AG04449 (cell line): ENCODE data around the gene CACNG7.

ENCODE experiments used
- CTCF ChIA-PET: fragments of 350-600 bp; formaldehyde crosslinking; extraction: SDS; loops from one replicate; lab custom pipeline; 2021; ENCODE audit warnings: antibody characterized with exemption; lab: Yijun Ruan, JAX
- POLR2A ChIA-PET: fragments of 400-600, 350-600 bp; formaldehyde crosslinking; extraction: SDS; loops from one replicate; lab custom pipeline; 2020; ENCODE audit warnings: antibody characterized with exemption, inconsistent platforms; lab: Yijun Ruan, JAX
- DNase-seq: peaks from one replicate; pipeline ENCODE4 v3.0.0-alpha.2; 2010; ENCODE audit warnings: low read depth, low spot score
- H3K4me3 ChIP-seq: 2 replicates; pipeline ENCODE4 v1.5.1; 2011; ENCODE audit warnings: low read depth, mild to moderate bottlenecking, control low read depth, low read length
- TF ChIP-seq, protein P1 (sequence below): IDR thresholded peaks from one replicate; pipeline ENCODE4 v1.5.1; 2011; ENCODE audit warnings: mild to moderate bottlenecking, moderate library complexity, low read length, control low read depth, inconsistent platforms; ENCODE audit not compliant: insufficient read depth; ENCODE audit errors: missing control alignments

CACNG7 gene

DNA sequence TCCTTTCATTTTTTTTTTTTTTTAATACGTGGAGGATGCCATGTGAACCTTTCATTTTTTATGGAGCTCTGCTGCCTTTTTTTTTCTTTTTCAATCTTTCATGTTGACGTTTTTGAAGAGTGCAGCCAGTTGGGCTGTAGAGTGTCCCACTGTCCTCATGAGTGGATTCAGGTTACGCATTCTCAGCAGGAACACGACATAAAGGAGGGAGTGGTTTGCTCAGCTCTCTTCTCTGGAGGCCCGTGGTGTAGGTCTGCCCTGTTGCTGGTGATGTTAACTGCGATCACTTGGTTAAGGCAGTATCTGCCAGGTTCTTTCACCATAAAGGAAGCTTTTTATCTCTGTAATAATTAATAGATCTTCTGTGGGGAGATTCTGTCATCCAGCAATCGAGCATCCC lies 27.0 kb downstream of the CACNG7 start:
- TF ChIP-seq, protein P1, sequence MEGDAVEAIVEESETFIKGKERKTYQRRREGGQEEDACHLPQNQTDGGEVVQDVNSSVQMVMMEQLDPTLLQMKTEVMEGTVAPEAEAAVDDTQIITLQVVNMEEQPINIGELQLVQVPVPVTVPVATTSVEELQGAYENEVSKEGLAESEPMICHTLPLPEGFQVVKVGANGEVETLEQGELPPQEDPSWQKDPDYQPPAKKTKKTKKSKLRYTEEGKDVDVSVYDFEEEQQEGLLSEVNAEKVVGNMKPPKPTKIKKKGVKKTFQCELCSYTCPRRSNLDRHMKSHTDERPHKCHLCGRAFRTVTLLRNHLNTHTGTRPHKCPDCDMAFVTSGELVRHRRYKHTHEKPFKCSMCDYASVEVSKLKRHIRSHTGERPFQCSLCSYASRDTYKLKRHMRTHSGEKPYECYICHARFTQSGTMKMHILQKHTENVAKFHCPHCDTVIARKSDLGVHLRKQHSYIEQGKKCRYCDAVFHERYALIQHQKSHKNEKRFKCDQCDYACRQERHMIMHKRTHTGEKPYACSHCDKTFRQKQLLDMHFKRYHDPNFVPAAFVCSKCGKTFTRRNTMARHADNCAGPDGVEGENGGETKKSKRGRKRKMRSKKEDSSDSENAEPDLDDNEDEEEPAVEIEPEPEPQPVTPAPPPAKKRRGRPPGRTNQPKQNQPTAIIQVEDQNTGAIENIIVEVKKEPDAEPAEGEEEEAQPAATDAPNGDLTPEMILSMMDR: no peak
- ChIA-PET CTCF (no interaction called here), POLR2A (no interaction called here)
- no peak for DNase-seq
- no peak overlapping the region for H3K4me3 ChIP-seq

DNA sequence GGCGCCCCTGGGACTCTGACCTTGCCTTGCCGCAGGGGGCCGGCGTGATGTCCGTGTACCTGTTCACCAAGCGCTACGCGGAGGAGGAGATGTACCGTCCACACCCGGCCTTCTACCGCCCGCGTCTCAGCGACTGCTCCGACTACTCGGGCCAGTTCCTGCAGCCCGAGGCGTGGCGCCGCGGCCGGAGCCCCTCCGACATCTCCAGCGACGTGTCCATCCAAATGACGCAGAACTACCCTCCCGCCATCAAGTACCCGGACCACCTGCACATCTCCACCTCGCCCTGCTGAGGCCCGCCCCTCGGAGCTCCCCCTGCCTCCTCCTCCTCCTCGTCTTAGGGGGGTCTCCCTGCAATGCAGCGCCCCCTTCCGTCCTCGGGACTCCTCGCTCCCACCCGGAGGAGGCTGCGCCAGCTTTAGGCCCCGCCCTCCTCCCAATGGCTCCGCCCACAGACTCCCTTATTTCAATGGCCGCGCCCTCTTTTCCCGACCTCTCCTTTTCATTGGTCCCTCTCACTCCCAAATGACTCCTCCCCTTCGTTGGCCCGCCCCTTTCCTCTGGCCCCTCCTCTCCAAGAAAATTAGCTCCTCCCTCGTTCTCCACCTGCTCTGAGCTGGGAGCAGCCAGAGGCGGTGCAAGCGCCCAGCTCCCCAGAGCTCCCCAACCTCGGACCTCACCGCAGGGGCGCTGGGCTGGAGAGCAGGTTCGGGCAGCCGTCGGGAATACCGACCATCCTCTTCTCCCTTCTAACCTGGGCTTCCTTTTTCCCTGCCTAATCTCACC lies 33.1 kb downstream of the CACNG7 start:
- TF ChIP-seq, protein P1: no peak
- no peak for DNase-seq
- H3K4me3 ChIP-seq: no peak overlapping the region
- ChIA-PET CTCF (no interaction called here), POLR2A (no interaction called here)

DNA sequence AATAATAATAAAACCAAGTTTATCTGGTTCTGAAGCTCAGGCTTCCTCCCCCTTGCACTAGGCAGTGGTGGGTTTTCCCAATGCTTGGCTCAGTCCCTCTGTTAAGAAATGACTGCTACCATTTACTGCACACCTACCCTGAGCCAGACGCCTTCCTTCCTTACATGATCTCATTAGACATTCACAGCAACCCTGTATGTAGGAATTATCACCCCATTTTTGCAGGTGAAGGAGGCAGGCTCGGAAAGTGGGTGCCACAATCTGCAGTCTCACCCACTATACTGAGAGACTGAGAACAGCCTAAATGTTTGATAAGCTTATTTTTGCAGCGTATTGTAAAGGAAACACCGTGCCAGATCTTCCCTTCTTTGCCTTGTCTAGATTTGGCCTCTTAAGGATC lies 35.3 kb downstream of the CACNG7 start:
- ChIA-PET POLR2A (no interaction called here), CTCF (no interaction called here)
- H3K4me3 ChIP-seq: no peak overlapping the region
- DNase-seq: no peak
- TF ChIP-seq, protein P1: no peak

DNA sequence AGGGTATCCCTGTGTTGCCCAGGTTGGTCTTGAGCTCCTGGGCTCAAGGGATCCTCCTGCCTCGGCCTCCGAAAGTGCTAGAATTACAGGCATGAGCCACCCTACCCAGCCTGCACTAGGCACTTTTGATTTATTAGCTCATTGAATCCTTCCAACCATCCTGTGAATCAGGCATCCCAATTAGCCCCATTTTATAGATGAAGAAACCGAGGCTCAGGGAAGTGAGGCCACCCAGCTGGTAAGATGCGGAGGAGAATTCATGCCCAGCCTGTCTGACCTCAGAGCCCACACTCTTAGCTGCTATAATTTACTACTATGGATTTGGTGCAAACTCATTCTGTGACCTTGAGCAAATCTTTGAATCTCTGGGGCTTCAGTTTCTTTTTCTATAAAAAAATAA lies 35.9 kb downstream of the CACNG7 start:
- CTCF ChIA-PET: no interaction called here
- POLR2A ChIA-PET: no interaction called here
- TF ChIP-seq, protein P1: no peak
- no peak overlapping the region for H3K4me3 ChIP-seq
- DNase-seq: no peak

DNA sequence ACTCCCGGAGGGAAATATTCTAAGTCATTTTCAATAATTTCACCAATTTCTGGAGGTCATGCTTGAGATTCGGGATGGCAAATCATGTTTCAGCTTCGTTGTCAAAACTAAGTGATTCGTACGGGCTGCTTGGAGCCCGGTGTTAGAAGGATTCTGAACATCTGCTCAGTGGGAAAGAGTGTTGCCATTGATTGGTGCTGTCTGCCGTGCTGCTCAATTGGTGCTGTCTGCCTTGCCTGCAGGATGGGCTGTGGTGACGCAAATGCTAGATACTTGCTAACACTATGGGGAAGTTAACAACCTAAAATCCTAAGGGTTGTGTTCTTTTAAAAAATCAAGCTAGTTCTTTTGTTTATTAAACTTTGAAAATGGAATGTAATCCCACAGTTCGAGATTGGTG lies 36.4 kb downstream of the CACNG7 start:
- TF ChIP-seq, protein P1: no peak
- no peak overlapping the region for H3K4me3 ChIP-seq
- no peak for DNase-seq
- ChIA-PET CTCF (no interaction called here), POLR2A (no interaction called here)

DNA sequence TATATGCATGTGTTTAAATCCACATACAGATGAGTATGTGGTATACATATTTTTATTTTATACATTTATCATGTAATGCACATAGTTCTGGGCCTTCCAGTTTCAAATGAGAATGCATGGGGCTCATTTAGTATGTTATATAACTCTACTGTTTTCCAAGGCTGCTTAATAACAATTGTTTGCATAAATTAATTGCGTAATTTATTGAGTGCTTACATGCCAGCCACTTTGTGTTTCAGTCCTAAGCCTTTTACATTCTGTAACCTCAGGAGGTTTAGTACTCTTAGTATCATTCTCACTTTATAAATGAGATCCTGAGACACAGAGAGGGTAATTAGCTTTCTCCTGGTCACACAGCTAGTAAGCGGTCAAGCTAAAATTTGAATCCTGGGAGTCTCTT lies 36.9 kb downstream of the CACNG7 start:
- TF ChIP-seq, protein P1: no peak
- ChIA-PET CTCF (no interaction called here), POLR2A (no interaction called here)
- H3K4me3 ChIP-seq: no peak overlapping the region
- DNase-seq: no peak
